ENCODE measurements around the gene CTIF. TPM values are rescaled to one million over a fixed set of nuclear protein-coding genes. Genes with fewer than 3 reads are reported as not detected.

The CTIF gene
- total and polyA plus RNA-seq, 2 experiments from 2014 or later, result 8.6 to 14.4 TPM

DNA sequence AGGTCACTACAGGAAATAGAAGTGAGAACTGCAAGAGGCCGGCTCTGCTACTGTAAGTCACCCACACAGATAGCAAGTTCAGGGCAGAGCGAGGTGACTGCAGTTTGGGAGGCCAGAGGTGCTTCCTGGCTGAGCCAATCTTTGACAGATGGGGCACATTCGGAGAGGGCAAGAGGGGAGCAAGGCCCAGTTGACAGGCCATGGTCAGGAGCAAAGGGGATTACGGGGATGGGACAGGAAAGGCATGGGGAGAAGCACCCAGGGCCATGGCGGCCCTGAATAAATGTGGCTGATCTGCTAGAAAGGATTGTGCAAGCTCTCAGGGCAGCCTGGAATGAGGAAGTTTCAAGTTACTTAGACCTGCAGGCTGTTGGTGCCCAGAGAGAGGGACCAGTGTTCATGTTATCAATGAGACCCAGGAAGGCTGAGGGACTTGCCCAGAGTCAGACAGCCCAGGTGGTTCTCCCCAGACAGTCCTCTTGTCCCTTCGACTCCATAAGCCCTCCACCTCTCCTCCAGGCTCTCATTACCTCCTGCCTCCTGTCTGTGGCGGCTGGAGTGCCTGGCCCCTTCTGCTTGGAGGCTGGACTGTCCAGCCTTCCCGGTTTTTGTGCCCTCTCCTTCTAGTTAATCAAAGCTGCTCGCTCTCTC, 123.3 kb downstream of the CTIF start:
- H3K4me2 ChIP-seq, result 0 out of 2 replicates have a peak overlapping the region, but pooled peaks have one; percentile 10
- peaks cover 5% of the 10 kb centered on the region; the same call in 1 of the 2 replicates for H3K36me3 ChIP-seq (ENCODE audit: insufficient read depth)
- H3F3A ChIP-seq (replicated peaks; ENCODE audit: low read depth), result 0 out of 2 replicates have a peak, but pooled peaks cover 3% of the 10 kb centered on the region
- Mint-ChIP-seq H3K36me3 (ENCODE audit: low read depth) (peaks cover 18% of the 10 kb centered on the region), H3K4me3 (no peak overlapping the region), H3K27me3 (ENCODE audit: insufficient read depth, low read depth, poor library complexity) (peaks cover 6% of the 10 kb centered on the region), H3K27ac (peak overlapping the region; percentile 68; the same call in 1 of the 2 replicates), H3K9me3 (peaks cover 11% of the 10 kb centered on the region), H3K4me1 (peaks cover 17% of the 10 kb centered on the region)
- H3K4me1 ChIP-seq (ENCODE audit: insufficient read depth), result peaks cover 4% of the 10 kb centered on the region; the same call in 1 of the 2 replicates
- H4K20me1 ChIP-seq (replicated peaks; ENCODE audit: insufficient read depth), result no peaks in the 10 kb centered on the region; the same call in 1 of the 2 replicates
- H2AFZ ChIP-seq, result no peak overlapping the region
- no peak for TF ChIP-seq NANOG (IDR thresholded peaks at IDR 0.05; ENCODE audit: borderline replicate concordance)
- TF ChIP-seq, protein P1, sequence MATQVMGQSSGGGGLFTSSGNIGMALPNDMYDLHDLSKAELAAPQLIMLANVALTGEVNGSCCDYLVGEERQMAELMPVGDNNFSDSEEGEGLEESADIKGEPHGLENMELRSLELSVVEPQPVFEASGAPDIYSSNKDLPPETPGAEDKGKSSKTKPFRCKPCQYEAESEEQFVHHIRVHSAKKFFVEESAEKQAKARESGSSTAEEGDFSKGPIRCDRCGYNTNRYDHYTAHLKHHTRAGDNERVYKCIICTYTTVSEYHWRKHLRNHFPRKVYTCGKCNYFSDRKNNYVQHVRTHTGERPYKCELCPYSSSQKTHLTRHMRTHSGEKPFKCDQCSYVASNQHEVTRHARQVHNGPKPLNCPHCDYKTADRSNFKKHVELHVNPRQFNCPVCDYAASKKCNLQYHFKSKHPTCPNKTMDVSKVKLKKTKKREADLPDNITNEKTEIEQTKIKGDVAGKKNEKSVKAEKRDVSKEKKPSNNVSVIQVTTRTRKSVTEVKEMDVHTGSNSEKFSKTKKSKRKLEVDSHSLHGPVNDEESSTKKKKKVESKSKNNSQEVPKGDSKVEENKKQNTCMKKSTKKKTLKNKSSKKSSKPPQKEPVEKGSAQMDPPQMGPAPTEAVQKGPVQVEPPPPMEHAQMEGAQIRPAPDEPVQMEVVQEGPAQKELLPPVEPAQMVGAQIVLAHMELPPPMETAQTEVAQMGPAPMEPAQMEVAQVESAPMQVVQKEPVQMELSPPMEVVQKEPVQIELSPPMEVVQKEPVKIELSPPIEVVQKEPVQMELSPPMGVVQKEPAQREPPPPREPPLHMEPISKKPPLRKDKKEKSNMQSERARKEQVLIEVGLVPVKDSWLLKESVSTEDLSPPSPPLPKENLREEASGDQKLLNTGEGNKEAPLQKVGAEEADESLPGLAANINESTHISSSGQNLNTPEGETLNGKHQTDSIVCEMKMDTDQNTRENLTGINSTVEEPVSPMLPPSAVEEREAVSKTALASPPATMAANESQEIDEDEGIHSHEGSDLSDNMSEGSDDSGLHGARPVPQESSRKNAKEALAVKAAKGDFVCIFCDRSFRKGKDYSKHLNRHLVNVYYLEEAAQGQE (IDR thresholded peaks at IDR 0.05; ENCODE audit: unreplicated experiment), result no peak
- TF ChIP-seq POLR2AphosphoS5 (IDR thresholded peaks at IDR 0.05; ENCODE audit: low read depth), result no peak
- no peak for TF ChIP-seq JUNB (IDR thresholded peaks at IDR 0.05; ENCODE audit: unreplicated experiment)
- TF ChIP-seq, protein P2, sequence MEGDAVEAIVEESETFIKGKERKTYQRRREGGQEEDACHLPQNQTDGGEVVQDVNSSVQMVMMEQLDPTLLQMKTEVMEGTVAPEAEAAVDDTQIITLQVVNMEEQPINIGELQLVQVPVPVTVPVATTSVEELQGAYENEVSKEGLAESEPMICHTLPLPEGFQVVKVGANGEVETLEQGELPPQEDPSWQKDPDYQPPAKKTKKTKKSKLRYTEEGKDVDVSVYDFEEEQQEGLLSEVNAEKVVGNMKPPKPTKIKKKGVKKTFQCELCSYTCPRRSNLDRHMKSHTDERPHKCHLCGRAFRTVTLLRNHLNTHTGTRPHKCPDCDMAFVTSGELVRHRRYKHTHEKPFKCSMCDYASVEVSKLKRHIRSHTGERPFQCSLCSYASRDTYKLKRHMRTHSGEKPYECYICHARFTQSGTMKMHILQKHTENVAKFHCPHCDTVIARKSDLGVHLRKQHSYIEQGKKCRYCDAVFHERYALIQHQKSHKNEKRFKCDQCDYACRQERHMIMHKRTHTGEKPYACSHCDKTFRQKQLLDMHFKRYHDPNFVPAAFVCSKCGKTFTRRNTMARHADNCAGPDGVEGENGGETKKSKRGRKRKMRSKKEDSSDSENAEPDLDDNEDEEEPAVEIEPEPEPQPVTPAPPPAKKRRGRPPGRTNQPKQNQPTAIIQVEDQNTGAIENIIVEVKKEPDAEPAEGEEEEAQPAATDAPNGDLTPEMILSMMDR (conservative IDR thresholded peaks at IDR 0.05; ENCODE audit: low read depth in 2 of 2), result no peak
- TF ChIP-seq, protein P3, sequence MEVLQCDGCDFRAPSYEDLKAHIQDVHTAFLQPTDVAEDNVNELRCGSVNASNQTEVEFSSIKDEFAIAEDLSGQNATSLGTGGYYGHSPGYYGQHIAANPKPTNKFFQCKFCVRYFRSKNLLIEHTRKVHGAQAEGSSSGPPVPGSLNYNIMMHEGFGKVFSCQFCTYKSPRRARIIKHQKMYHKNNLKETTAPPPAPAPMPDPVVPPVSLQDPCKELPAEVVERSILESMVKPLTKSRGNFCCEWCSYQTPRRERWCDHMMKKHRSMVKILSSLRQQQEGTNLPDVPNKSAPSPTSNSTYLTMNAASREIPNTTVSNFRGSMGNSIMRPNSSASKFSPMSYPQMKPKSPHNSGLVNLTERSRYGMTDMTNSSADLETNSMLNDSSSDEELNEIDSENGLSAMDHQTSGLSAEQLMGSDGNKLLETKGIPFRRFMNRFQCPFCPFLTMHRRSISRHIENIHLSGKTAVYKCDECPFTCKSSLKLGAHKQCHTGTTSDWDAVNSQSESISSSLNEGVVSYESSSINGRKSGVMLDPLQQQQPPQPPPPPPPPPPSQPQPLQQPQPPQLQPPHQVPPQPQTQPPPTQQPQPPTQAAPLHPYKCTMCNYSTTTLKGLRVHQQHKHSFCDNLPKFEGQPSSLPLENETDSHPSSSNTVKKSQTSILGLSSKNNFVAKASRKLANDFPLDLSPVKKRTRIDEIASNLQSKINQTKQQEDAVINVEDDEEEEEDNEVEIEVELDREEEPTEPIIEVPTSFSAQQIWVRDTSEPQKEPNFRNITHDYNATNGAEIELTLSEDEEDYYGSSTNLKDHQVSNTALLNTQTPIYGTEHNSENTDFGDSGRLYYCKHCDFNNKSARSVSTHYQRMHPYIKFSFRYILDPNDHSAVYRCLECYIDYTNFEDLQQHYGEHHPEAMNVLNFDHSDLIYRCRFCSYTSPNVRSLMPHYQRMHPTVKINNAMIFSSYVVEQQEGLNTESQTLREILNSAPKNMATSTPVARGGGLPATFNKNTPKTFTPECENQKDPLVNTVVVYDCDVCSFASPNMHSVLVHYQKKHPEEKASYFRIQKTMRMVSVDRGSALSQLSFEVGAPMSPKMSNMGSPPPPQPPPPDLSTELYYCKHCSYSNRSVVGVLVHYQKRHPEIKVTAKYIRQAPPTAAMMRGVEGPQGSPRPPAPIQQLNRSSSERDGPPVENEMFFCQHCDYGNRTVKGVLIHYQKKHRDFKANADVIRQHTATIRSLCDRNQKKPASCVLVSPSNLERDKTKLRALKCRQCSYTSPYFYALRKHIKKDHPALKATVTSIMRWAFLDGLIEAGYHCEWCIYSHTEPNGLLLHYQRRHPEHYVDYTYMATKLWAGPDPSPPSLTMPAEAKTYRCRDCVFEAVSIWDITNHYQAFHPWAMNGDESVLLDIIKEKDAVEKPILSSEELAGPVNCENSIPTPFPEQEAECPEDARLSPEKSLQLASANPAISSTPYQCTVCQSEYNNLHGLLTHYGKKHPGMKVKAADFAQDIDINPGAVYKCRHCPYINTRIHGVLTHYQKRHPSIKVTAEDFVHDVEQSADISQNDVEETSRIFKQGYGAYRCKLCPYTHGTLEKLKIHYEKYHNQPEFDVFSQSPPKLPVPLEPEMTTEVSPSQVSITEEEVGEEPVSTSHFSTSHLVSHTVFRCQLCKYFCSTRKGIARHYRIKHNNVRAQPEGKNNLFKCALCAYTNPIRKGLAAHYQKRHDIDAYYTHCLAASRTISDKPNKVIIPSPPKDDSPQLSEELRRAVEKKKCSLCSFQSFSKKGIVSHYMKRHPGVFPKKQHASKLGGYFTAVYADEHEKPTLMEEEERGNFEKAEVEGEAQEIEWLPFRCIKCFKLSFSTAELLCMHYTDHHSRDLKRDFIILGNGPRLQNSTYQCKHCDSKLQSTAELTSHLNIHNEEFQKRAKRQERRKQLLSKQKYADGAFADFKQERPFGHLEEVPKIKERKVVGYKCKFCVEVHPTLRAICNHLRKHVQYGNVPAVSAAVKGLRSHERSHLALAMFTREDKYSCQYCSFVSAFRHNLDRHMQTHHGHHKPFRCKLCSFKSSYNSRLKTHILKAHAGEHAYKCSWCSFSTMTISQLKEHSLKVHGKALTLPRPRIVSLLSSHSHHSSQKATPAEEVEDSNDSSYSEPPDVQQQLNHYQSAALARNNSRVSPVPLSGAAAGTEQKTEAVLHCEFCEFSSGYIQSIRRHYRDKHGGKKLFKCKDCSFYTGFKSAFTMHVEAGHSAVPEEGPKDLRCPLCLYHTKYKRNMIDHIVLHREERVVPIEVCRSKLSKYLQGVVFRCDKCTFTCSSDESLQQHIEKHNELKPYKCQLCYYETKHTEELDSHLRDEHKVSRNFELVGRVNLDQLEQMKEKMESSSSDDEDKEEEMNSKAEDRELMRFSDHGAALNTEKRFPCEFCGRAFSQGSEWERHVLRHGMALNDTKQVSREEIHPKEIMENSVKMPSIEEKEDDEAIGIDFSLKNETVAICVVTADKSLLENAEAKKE (CRISPR knock-in tag; IDR thresholded peaks at IDR 0.05), result no peak
- TF ChIP-seq, protein P4, sequence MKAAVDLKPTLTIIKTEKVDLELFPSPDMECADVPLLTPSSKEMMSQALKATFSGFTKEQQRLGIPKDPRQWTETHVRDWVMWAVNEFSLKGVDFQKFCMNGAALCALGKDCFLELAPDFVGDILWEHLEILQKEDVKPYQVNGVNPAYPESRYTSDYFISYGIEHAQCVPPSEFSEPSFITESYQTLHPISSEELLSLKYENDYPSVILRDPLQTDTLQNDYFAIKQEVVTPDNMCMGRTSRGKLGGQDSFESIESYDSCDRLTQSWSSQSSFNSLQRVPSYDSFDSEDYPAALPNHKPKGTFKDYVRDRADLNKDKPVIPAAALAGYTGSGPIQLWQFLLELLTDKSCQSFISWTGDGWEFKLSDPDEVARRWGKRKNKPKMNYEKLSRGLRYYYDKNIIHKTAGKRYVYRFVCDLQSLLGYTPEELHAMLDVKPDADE (IDR thresholded peaks at IDR 0.05), result no peak
- TF ChIP-seq ZNF331 (CRISPR knock-in tag; IDR thresholded peaks at IDR 0.05; ENCODE audit: low read depth), result no peak
- no peak for TF ChIP-seq ZNF114 (CRISPR knock-in tag; IDR thresholded peaks at IDR 0.05)
- no peak for TF ChIP-seq STAT1 (IDR thresholded peaks at IDR 0.05; ENCODE audit: unreplicated experiment)
- TF ChIP-seq EZH2phosphoT487 (IDR thresholded peaks at IDR 0.05; ENCODE audit: unreplicated experiment), result no peak
- no peak for TF ChIP-seq EZH2 (IDR thresholded peaks at IDR 0.05; ENCODE audit: low read depth, unreplicated experiment)
- TF ChIP-seq CREB1 (CRISPR knock-in tag; IDR thresholded peaks at IDR 0.05; ENCODE audit: low read depth), result no peak
- peak; percentile 54 for ATAC-seq
- H3K27ac ChIP-seq (ENCODE audit: low read depth), result no peak overlapping the region
- H3K4me3 ChIP-seq, result no peak overlapping the region
- H3K9me2 ChIP-seq (ENCODE audit: insufficient read depth), result no peaks in the 10 kb centered on the region
- DNase-seq (ENCODE audit: low spot score), result peak; percentile 42
- no peaks in the 10 kb centered on the region for H3K27me3 ChIP-seq (ENCODE audit: insufficient read depth)
- no peaks in the 10 kb centered on the region for H3K79me2 ChIP-seq (replicated peaks; ENCODE audit: insufficient read depth)
